Mesendoderm (in vitro differentiated cells): ENCODE data around the gene ANKRD53. TPM values are rescaled to one million over a fixed set of nuclear protein-coding genes. Genes with fewer than 3 reads are reported as not detected.

ENCODE experiments used
- DNase-seq: peaks from one replicate; pipeline ENCODE4 v3.0.0; 2013
- H2AK5ac ChIP-seq: 2 replicates; pipeline ENCODE4 v1.6.1; 2013; ENCODE audit warnings: low read length, inconsistent platforms
- H2BK120ac ChIP-seq: 2 replicates; pipeline ENCODE4 v1.6.1; 2013; ENCODE audit warnings: low read depth, mild to moderate bottlenecking, low read length, moderate library complexity, mixed read lengths
- H2BK15ac ChIP-seq: replicated peaks from 2 replicates; pipeline ENCODE4 v1.6.1; 2013; ENCODE audit warnings: low read depth, mild to moderate bottlenecking, moderate library complexity
- H2BK5ac ChIP-seq: 2 replicates; pipeline ENCODE4 v1.6.1; 2013; ENCODE audit warnings: low read length, inconsistent platforms
- H3K18ac ChIP-seq: 2 replicates; pipeline ENCODE4 v1.6.1; 2013; ENCODE audit warnings: mild to moderate bottlenecking, low read length, mixed read lengths
- H3K23ac ChIP-seq: one replicate; pipeline ENCODE4 v1.6.1; 2013; ENCODE audit warnings: low read length
- H3K27ac ChIP-seq: 2 replicates; pipeline ENCODE4 v1.5.1; 2013; ENCODE audit warnings: low read depth, mild to moderate bottlenecking, inconsistent platforms, low read length, moderate library complexity
- H3K27me3 ChIP-seq: 2 replicates; pipeline ENCODE4 v1.6.1; 2013; ENCODE audit warnings: low read length, control low read depth, mild to moderate bottlenecking, inconsistent platforms; ENCODE audit not compliant: insufficient read depth, poor library complexity
- H3K36me3 ChIP-seq: 2 replicates; pipeline ENCODE4 v1.6.1; 2013; ENCODE audit warnings: low read length, inconsistent platforms; ENCODE audit not compliant: control insufficient read depth, insufficient read depth
- H3K4ac ChIP-seq: one replicate; pipeline ENCODE4 v1.6.1; 2013; ENCODE audit warnings: low read depth, mild to moderate bottlenecking, low read length, moderate library complexity
- H3K4me1 ChIP-seq: 2 replicates; pipeline ENCODE4 v1.6.1; 2013; ENCODE audit warnings: low read depth, low read length, inconsistent platforms; ENCODE audit not compliant: control insufficient read depth
- H3K4me2 ChIP-seq: 2 replicates; pipeline ENCODE4 v1.6.1; 2013; ENCODE audit warnings: low read length
- H3K4me3 ChIP-seq: 2 replicates; pipeline ENCODE4 v1.5.1; 2013; ENCODE audit warnings: mild to moderate bottlenecking, low read length
- H3K56ac ChIP-seq: one replicate; pipeline ENCODE4 v1.6.1; 2013; ENCODE audit warnings: low read length
- H3K79me1 ChIP-seq: 2 replicates; pipeline ENCODE4 v1.6.1; 2013; ENCODE audit warnings: low read length, inconsistent platforms
- H3K79me2 ChIP-seq: 2 replicates; pipeline ENCODE4 v1.6.1; 2013; ENCODE audit warnings: mild to moderate bottlenecking, low read length; ENCODE audit not compliant: control insufficient read depth, insufficient read depth
- H3K9ac ChIP-seq: 2 replicates; pipeline ENCODE4 v1.6.1; 2013; ENCODE audit warnings: low read length, inconsistent platforms
- H4K5ac ChIP-seq: one replicate; pipeline ENCODE4 v1.6.1; 2013; ENCODE audit warnings: low read length
- H4K8ac ChIP-seq: one replicate; pipeline ENCODE4 v1.6.1; 2013; ENCODE audit warnings: low read depth, mild to moderate bottlenecking, control low read depth, low read length, moderate library complexity
- WGBS: extraction: QIAGEN DNeasy Blood & Tissue Kit; methylation state at CpG from one replicate; pipeline ENCODE4 v1.1.7; 2013; ENCODE audit warnings: low lambda C conversion rate, missing lambda C conversion rate; ENCODE audit not compliant: insufficient coverage; ENCODE audit errors: extremely low coverage; 5-methylcytosine and 5-hydroxymethylcytosine counted together
- polyA plus RNA-seq, 2 experiments: library from polyadenylated mRNA; stranded (reverse); fragments of 200-250 nt; gene quantifications; one replicate each; pipeline ENCODE4 v1.2.3, GENCODE V29; 2013

The ANKRD53 gene
- 0.72 TPM for polyA plus RNA-seq (2013, experiment 1 of 2)
- 0.53 TPM for polyA plus RNA-seq (2013, experiment 2 of 2)

GRCh38 chr2:70978341-70979179, at the start of gene ANKRD53:
Gene ANKRD53 (plus strand): TSS chr2:70978630. CDS start chr2:70978646, 16 bp downstream.
- Histone ChIP-seq H3K27ac (no peak within 1 kb of the TSS), H4K8ac (no peak within 1 kb of the TSS), H2BK5ac (no peak within 1 kb of the TSS), H2BK15ac (no peak within 1 kb of the TSS), H2AK5ac (no peak within 1 kb of the TSS), H3K9ac (peak within 1 kb of the TSS; percentile 71), H3K36me3 (no peaks in the 10 kb centered on the region), H3K79me1 (no peaks in the 10 kb centered on the region), H2BK120ac (no peak within 1 kb of the TSS), H3K23ac (no peak within 1 kb of the TSS), H3K56ac (peak within 1 kb of the TSS; percentile 88), H3K18ac (peak within 1 kb of the TSS; percentile 1), H3K27me3 (no peaks in the 10 kb centered on the region), H3K4me1 (no peaks in the 10 kb centered on the region), H3K79me2 (no peaks in the 10 kb centered on the region), H3K4me2 (peak within 1 kb of the TSS; percentile 88), H3K4ac (no peak within 1 kb of the TSS), H3K4me3 (peak within 1 kb of the TSS; percentile 54), H4K5ac (no peak within 1 kb of the TSS)
- DNase-seq: peak; percentile 58
- no CpG with 5 or more reads among the region's 67 CpGs for WGBS

GRCh38 chr2:70930371-70931329, 47.8 kb upstream of the ANKRD53 start:
- H3K79me2 ChIP-seq: no peaks in the 10 kb centered on the region
- no peak overlapping the region for H2BK120ac ChIP-seq
- no peak overlapping the region for H3K27ac ChIP-seq
- no CpG with 5 or more reads among the region's 4 CpGs for WGBS
- no peak overlapping the region for H2BK5ac ChIP-seq
- no peak overlapping the region for H4K5ac ChIP-seq
- no peak overlapping the region for H3K18ac ChIP-seq
- H3K4me1 ChIP-seq: no peaks in the 10 kb centered on the region
- no peak overlapping the region for H4K8ac ChIP-seq
- no peaks in the 10 kb centered on the region for H3K79me1 ChIP-seq
- H3K4ac ChIP-seq: no peak overlapping the region
- H3K56ac ChIP-seq: no peak overlapping the region
- H3K27me3 ChIP-seq: no peaks in the 10 kb centered on the region
- no peak overlapping the region for H2BK15ac ChIP-seq
- H3K9ac ChIP-seq: no peak overlapping the region
- H3K23ac ChIP-seq: no peak overlapping the region
- no peak for DNase-seq
- no peak overlapping the region for H2AK5ac ChIP-seq
- no peak overlapping the region for H3K4me3 ChIP-seq
- H3K36me3 ChIP-seq: no peaks in the 10 kb centered on the region
- H3K4me2 ChIP-seq: no peak overlapping the region

GRCh38 chr2:70931376-70932000, 46.9 kb upstream of the ANKRD53 start:
- Histone ChIP-seq H4K8ac (no peak overlapping the region), H3K9ac (no peak overlapping the region), H3K18ac (no peak overlapping the region), H3K36me3 (no peaks in the 10 kb centered on the region), H3K4me1 (no peaks in the 10 kb centered on the region), H3K4me3 (no peak overlapping the region), H3K79me2 (no peaks in the 10 kb centered on the region), H3K27me3 (no peaks in the 10 kb centered on the region), H3K4me2 (no peak overlapping the region), H3K27ac (no peak overlapping the region), H3K79me1 (no peaks in the 10 kb centered on the region), H3K4ac (no peak overlapping the region), H2AK5ac (no peak overlapping the region), H3K56ac (no peak overlapping the region), H4K5ac (no peak overlapping the region), H2BK15ac (no peak overlapping the region), H2BK120ac (no peak overlapping the region), H3K23ac (no peak overlapping the region), H2BK5ac (no peak overlapping the region)
- no peak for DNase-seq
- no CpG with 5 or more reads among the region's 9 CpGs for WGBS

GRCh38 chr2:70932631-70933230, 45.7 kb upstream of the ANKRD53 start:
- H2BK120ac ChIP-seq: no peak overlapping the region
- no peak overlapping the region for H3K4me2 ChIP-seq
- H3K4me3 ChIP-seq: no peak overlapping the region
- H2BK15ac ChIP-seq: no peak overlapping the region
- no peak overlapping the region for H2BK5ac ChIP-seq
- H3K9ac ChIP-seq: no peak overlapping the region
- H3K56ac ChIP-seq: no peak overlapping the region
- no peak overlapping the region for H3K27ac ChIP-seq
- H3K79me2 ChIP-seq: no peaks in the 10 kb centered on the region
- WGBS: no CpG with 5 or more reads among the region's 21 CpGs
- no peak overlapping the region for H3K23ac ChIP-seq
- H3K36me3 ChIP-seq: no peaks in the 10 kb centered on the region
- DNase-seq: no peak
- H4K5ac ChIP-seq: no peak overlapping the region
- no peak overlapping the region for H4K8ac ChIP-seq
- H3K79me1 ChIP-seq: no peaks in the 10 kb centered on the region
- no peak overlapping the region for H3K4ac ChIP-seq
- H2AK5ac ChIP-seq: no peak overlapping the region
- no peaks in the 10 kb centered on the region for H3K4me1 ChIP-seq
- no peaks in the 10 kb centered on the region for H3K27me3 ChIP-seq
- H3K18ac ChIP-seq: no peak overlapping the region

- Histone ChIP-seq H3K4me2 (no peak overlapping the region), H3K79me2 (no peaks in the 10 kb centered on the region), H2BK5ac (no peak overlapping the region), H3K4ac (no peak overlapping the region), H3K9ac (no peak overlapping the region), H3K27me3 (peaks cover 3% of the 10 kb centered on the region), H3K4me3 (no peak overlapping the region), H3K56ac (no peak overlapping the region), H4K5ac (no peak overlapping the region), H3K36me3 (no peaks in the 10 kb centered on the region), H3K18ac (no peak overlapping the region), H3K23ac (no peak overlapping the region), H2BK120ac (no peak overlapping the region), H3K27ac (no peak overlapping the region), H2AK5ac (no peak overlapping the region), H3K4me1 (peaks cover 5% of the 10 kb centered on the region), H2BK15ac (no peak overlapping the region), H3K79me1 (no peaks in the 10 kb centered on the region), H4K8ac (no peak overlapping the region)
- DNase-seq: no peak
- no CpG with 5 or more reads among the region's 1 CpG for WGBS
These were observed 43.4 kb upstream of the ANKRD53 start for GRCh38 chr2:70934981-70935380.
